SU-DHL-6 (cell line): Measurements from ENCODE around the gene ATXN7L1.

Source experiments
- H2AFZ ChIP-seq: fragments of 200-600 bp; sonication (generic); 2 replicates; pipeline ENCODE4 v1.6.1; 2014; ENCODE audit warnings: low read depth, mild to moderate bottlenecking, moderate library complexity, mixed read lengths, antibody characterized with exemption, low read length; ENCODE audit not compliant: severe bottlenecking
- H3F3A ChIP-seq: fragments of 200-600 bp; shearing (Covaris generic); 2 replicates; pipeline ENCODE4 v1.6.0; 2016; ENCODE audit warnings: antibody characterized with exemption, mild to moderate bottlenecking; ENCODE audit not compliant: insufficient read depth
- H3K27ac ChIP-seq: fragments of 200-600 bp; sonication (generic); 2 replicates; pipeline ENCODE4 v1.5.1; 2016; ENCODE audit warnings: low read depth, mild to moderate bottlenecking, low read length, moderate library complexity, mixed read lengths
- H3K27me3 ChIP-seq: fragments of 200-600 bp; sonication (generic), shearing (Covaris generic); 2 replicates; pipeline ENCODE4 v1.6.0; 2014; ENCODE audit warnings: mild to moderate bottlenecking, low read length
- H3K36me3 ChIP-seq: fragments of 200-600 bp; sonication (generic); 2 replicates; pipeline ENCODE4 v1.6.1; 2014; ENCODE audit warnings: mild to moderate bottlenecking, low read length, mixed read lengths
- H3K4me2 ChIP-seq: fragments of 300-600, 200-600 bp; shearing (Covaris generic), sonication (generic); 2 replicates; pipeline ENCODE4 v1.6.0; 2014; ENCODE audit warnings: low read length, low read depth, mild to moderate bottlenecking; ENCODE audit not compliant: poor library complexity, severe bottlenecking
- H3K4me3 ChIP-seq: fragments of 200-600 bp; sonication (generic); 2 replicates; pipeline ENCODE4 v1.5.1; 2014; ENCODE audit warnings: antibody characterized with exemption, low read length, mild to moderate bottlenecking, mixed read lengths; ENCODE audit not compliant: insufficient read depth, poor library complexity, severe bottlenecking
- H3K79me2 ChIP-seq: fragments of 200-600 bp; sonication (generic); 2 replicates; pipeline ENCODE4 v1.6.1; 2014; ENCODE audit warnings: mild to moderate bottlenecking, low read length, moderate library complexity; ENCODE audit not compliant: insufficient read depth
- H3K9ac ChIP-seq: fragments of 200-600 bp; sonication (generic); 2 replicates; pipeline ENCODE4 v1.7.0; 2014; ENCODE audit warnings: mild to moderate bottlenecking, low read length
- H3K9me2 ChIP-seq: fragments of 200-600 bp; sonication (generic); replicated peaks from 2 replicates; pipeline ENCODE4 v1.6.1; 2014; ENCODE audit warnings: low read length; ENCODE audit not compliant: insufficient read depth
- H3K9me3 ChIP-seq: fragments of 200-600 bp; sonication (generic); 2 replicates; pipeline ENCODE4 v1.6.1; 2014; ENCODE audit warnings: low read length, mixed read lengths; ENCODE audit not compliant: insufficient read depth
- H4K20me1 ChIP-seq: fragments of 200-600 bp; sonication (generic); 2 replicates; pipeline ENCODE4 v1.6.1; 2014; ENCODE audit warnings: low read depth, mild to moderate bottlenecking, antibody characterized with exemption, low read length, moderate library complexity, mixed read lengths
- EZH2phosphoT487 ChIP-seq: fragments of 200-600 bp; sonication (generic), shearing (Covaris generic); conservative IDR thresholded peaks from 2 replicates; pipeline ENCODE4 v1.6.1; 2018; ENCODE audit warnings: mild to moderate bottlenecking, antibody characterized with exemption, low read length, moderate library complexity, mixed read lengths
- TF ChIP-seq, protein P1 (sequence below): fragments of 200-600 bp; sonication (generic); IDR thresholded peaks from one replicate; pipeline ENCODE4 v1.5.1; 2017; ENCODE audit warnings: antibody characterized with exemption, mild to moderate bottlenecking, low read length, moderate library complexity; ENCODE audit not compliant: insufficient read depth, poor library complexity, severe bottlenecking

Gene ATXN7L1

DNA sequence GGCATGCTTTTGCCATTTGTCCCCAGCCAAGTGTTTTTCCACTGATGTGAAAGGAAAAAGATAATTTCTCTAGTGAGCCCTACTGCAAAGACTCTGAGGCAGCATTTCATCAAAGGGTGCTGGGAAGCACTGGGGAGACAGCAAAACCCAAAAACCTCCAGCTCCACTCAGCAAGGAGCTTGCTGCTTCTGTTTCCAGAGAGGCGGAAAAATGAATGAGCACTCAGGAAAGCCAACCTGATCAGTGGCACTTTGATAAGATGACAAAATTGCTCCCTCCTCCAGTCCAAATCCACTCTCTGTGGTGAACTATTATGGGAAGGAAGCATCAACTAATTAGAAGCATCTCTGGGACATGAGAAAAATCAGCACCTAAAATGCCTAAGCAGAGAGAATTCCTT, 68.2 kb downstream of the ATXN7L1 start:
- TF ChIP-seq, protein P1, sequence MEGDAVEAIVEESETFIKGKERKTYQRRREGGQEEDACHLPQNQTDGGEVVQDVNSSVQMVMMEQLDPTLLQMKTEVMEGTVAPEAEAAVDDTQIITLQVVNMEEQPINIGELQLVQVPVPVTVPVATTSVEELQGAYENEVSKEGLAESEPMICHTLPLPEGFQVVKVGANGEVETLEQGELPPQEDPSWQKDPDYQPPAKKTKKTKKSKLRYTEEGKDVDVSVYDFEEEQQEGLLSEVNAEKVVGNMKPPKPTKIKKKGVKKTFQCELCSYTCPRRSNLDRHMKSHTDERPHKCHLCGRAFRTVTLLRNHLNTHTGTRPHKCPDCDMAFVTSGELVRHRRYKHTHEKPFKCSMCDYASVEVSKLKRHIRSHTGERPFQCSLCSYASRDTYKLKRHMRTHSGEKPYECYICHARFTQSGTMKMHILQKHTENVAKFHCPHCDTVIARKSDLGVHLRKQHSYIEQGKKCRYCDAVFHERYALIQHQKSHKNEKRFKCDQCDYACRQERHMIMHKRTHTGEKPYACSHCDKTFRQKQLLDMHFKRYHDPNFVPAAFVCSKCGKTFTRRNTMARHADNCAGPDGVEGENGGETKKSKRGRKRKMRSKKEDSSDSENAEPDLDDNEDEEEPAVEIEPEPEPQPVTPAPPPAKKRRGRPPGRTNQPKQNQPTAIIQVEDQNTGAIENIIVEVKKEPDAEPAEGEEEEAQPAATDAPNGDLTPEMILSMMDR, result no peak
- TF ChIP-seq EZH2phosphoT487, result no peak
- Histone ChIP-seq H3K9me2 (no peaks in the 10 kb centered on the region), H3F3A (no peaks in the 10 kb centered on the region), H3K27ac (no peak overlapping the region), H3K4me2 (no peak overlapping the region), H3K9me3 (no peaks in the 10 kb centered on the region), H3K4me3 (no peak overlapping the region), H3K36me3 (no peaks in the 10 kb centered on the region), H3K79me2 (no peaks in the 10 kb centered on the region), H3K27me3 (no peaks in the 10 kb centered on the region), H3K9ac (no peak overlapping the region), H2AFZ (no peak overlapping the region), H4K20me1 (no peaks in the 10 kb centered on the region)

DNA sequence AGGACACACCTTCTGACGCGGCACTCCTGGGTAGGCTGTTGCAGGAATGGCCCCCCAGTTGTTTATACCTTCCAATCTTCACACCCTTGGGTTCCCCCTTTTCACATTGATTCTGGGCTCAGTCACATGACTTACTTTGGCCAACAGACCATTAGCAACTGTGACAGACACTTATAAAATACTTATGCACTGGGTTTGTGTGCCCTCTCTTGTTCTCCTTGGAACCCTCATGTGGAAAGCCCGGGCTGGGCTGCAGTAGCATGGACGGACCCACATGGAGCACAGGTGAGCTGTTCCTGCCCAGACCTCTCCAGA, 69.0 kb downstream of the ATXN7L1 start:
- Histone ChIP-seq H3K4me2 (no peak overlapping the region), H3K9me2 (no peaks in the 10 kb centered on the region), H3K27ac (no peak overlapping the region), H4K20me1 (no peaks in the 10 kb centered on the region), H2AFZ (no peak overlapping the region), H3K4me3 (no peak overlapping the region), H3K9ac (no peak overlapping the region), H3K27me3 (no peaks in the 10 kb centered on the region), H3K9me3 (no peaks in the 10 kb centered on the region), H3F3A (no peaks in the 10 kb centered on the region), H3K79me2 (no peaks in the 10 kb centered on the region), H3K36me3 (no peaks in the 10 kb centered on the region)
- TF ChIP-seq EZH2phosphoT487, result no peak
- TF ChIP-seq, protein P1, result no peak

DNA sequence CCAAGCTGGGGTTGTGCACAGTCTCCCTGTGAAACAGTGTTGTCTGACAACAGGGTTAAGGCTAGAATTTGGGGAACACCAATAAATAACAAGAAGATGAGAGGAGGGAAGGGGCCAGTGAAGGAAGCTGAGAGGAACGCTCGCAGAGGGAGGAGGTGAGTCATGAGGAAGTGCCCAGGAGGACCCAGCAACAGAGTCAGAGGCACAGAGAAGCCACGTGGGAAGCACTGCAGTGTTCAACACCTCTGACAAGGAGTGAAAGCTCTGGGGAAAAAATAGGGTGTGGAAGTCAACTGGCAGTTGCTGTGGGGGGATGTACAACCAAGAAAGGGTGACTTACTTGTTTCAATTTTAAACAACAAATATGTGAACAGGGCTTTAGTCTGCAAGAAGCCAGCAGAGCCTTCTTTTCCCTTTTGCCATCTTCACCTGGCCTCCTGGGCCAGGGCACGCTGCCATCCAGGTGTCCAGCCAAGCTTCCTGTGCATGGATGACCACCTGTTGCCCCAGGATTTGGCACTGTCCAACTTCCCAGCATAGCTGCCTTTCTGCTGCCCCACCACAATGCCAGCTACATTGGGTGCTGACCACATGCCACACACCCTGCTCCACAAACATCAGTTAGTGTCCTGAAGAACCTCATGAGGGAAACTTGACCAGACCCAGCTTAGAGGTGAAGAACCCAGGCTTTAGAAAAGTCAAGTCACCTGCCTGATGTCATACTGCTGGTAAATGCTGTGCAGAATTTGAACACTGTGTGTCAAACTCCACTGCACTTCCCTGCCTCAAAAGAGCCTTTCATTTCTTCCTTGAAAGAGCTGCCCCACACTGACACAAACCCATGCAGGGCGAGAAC, 69.6 kb downstream of the ATXN7L1 start:
- Histone ChIP-seq H3K36me3 (no peaks in the 10 kb centered on the region), H2AFZ (no peak overlapping the region), H3K79me2 (no peaks in the 10 kb centered on the region), H3F3A (no peaks in the 10 kb centered on the region), H3K4me3 (no peak overlapping the region), H4K20me1 (no peaks in the 10 kb centered on the region), H3K27me3 (no peaks in the 10 kb centered on the region), H3K27ac (no peak overlapping the region), H3K9ac (no peak overlapping the region), H3K9me2 (no peaks in the 10 kb centered on the region), H3K9me3 (no peaks in the 10 kb centered on the region), H3K4me2 (no peak overlapping the region)
- TF ChIP-seq, protein P1, result no peak
- no peak for TF ChIP-seq EZH2phosphoT487
